Erythroblast (primary cell): ENCODE results near the gene FUOM.

Source experiments
- DNase-seq, 2 experiments: peaks; one replicate each; lab custom pipeline; 2025; lab: John Stamatoyannopoulos, UW
- GATA1 ChIP-seq: IDR thresholded peaks from 2 replicates; pipeline ENCODE4 v1.6.1; 2011; ENCODE audit warnings: low read depth, mild to moderate bottlenecking, control low read depth, low read length, moderate library complexity
- POLR2A ChIP-seq: IDR thresholded peaks from 2 replicates; pipeline ENCODE4 v1.6.1; 2011; ENCODE audit warnings: mild to moderate bottlenecking, low read length

The FUOM gene

DNA sequence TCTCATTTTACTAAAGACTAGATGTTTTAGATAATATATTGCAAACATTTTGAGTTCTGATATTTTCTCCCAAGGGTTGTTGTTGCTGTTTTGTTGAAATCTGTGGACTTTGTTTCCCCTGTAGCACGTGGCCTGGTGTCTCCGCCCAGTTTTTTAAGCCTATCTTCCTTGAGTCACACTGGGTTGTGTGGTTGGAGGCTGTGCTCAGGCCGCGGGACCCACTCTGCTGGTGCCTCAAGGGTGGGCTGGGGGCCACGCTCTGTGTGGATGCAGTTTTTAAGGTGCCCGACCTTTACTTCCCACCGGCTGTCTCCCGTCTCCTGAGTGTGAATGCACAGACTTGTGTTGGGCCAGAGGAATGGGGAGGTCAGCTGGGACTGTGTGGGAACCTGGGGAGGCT, 14.9 kb downstream of the FUOM start:
- TF ChIP-seq POLR2A (no peak), GATA1 (no peak)
- no peak for DNase-seq

DNA sequence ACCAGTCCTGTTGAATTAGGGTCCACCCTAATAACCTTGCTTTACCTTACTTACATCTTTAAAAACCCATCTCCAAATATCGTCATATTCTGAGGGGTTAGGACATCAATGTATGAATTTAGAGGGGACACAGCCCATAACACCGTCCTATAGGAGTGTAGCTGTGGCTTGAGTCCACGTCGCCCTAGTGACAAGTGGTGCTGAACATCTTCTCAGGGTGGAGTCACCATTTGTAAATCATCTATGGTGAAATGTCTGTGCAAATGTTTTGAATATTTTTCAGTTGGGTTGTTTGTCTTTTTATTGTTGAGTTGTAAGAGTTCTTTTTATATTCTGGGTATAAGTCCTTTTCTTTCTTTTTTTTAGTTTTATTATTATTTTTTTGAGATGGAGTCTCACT, 15.8 kb downstream of the FUOM start:
- TF ChIP-seq POLR2A (no peak), GATA1 (no peak)
- no peak for DNase-seq

DNA sequence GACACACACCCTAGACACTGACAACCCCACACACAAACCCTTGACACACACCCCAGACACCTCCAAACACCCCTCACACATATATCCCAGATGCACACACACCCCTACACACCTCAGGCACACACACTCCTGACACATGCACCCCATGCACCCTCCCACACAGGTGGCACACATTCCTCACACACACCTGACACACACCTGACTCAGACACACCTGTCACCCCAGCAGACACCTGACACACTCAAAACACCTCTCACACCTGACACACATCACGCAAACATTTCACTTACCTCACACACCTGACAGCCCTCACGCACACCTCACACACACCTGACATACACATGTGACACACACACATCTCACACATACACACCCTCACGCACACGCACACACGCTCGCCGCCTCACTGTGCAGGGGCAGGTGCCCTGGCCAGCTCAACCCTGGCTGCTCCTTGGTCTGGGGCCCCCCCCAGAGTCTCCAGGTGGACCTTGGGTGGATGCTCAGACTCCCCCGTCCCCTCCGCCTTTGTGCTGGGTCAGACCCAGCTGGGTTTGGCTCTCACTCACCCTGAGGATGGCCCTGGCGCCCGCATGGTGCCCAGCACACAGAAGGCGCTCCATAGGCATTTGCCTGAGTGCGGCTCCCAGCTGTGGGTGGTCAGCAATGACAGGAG, 18.0 kb downstream of the FUOM start:
- DNase-seq = no peak
- TF ChIP-seq GATA1 (no peak), POLR2A (no peak)

- no peak for DNase-seq
- TF ChIP-seq GATA1 = no peak
- TF ChIP-seq POLR2A = no peak
These were observed 19.4 kb downstream of the FUOM start for GRCh38 chr10:133338080-133339071.

- DNase-seq = no peak
- TF ChIP-seq GATA1 (no peak), POLR2A (no peak)
These were observed 20.5 kb downstream of the FUOM start for GRCh38 chr10:133337370-133337725.

DNA sequence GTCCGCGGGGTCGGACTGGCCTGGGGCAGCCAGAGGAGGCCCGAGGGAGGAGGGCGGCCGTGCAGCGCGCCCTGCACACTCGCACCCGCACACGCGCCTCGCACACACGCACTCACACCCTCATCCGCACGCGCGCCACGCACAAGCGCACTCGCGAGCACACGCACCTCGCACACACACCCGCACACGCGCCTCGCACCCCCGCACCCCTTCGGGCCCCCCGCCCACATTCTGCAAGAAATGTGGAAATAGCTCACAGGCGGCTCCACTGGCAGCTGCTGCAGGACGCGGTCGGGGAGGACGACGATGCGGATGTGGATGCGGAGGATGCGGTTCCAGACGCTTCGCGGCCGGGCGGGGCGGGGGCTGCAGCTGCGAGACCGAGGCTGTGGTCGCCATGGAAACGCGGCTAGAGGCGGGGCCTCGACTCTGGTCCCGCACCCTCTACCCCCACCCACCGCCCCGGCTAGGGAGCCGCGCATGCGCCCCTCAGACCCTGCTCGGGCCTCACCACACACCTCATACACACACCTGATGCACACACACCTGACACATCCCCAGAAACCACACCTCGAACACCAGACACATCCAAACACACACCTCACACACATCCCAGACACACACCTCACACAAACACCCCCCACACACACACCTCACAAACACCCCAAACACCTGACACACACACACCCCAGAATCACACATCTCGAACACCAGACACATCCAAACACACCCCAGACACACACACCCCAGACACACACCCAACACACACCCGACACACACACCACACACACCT, 21.0 kb downstream of the FUOM start, which contains the start of gene CALY:
Gene CALY (minus strand): TSS at position 320 of the 793 bp plus-strand sequence. CDS start 7,907 bp downstream, outside the sequence.
- peak; percentile 44 to 65 for DNase-seq
- TF ChIP-seq POLR2A = no peak
- no peak for TF ChIP-seq GATA1

GRCh38 chr10:133336118-133336576, 21.7 kb downstream of the FUOM start:
- DNase-seq = no peak

DNA sequence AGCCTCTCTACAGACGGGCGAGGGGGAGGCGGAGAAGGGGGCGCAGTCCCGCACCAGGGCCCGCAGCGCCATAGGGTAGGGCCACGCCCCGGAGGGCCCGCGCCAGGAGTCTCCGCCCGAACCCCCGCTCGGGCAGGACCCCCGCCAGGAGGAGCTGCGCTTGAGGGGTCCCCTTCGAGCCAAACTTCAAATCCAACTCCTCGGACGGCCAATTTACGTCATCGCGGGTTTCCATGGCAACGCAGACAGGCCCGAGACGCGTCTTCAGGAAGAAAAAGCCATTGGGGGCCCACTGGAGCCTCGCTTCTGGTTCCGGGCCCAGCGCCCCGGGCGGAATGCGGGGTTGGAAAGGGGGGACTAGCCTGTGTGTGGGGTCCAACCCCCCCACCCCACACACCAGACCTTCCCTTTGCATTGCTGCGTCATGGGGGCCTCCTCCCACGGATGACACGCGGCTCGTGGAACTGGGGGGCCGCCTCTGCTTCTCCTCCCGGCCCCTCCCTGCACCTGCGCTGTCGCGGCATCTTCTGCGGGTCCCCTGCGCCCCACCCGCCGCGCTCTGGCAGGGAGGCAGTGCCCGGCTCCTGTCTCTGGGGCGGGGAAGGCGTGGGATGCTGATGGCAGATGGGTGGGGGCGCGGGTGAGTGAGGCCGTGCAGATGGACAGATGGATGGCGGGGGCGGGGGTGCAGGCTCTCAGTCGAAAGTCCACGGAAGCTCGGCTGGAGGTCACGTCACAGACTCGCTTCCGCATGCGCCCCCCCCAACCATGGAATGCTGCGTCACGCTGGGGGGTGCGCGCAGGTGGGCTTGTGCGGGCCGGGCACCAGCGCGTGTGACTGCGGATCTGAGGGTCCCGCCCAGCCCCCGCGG, 22.3 kb downstream of the FUOM start:
- TF ChIP-seq GATA1 (no peak), POLR2A (no peak)
- peak; percentile 66 to 70 for DNase-seq

More at GRCh38 chr10:133336118-133336576, 21.7 kb downstream of the FUOM start:
- TF ChIP-seq GATA1 (no peak), POLR2A (no peak)

GRCh38 chr10:133334503-133335245, 23.1 kb downstream of the FUOM start:
- DNase-seq = no peak
- TF ChIP-seq POLR2A (no peak), GATA1 (no peak)

DNA sequence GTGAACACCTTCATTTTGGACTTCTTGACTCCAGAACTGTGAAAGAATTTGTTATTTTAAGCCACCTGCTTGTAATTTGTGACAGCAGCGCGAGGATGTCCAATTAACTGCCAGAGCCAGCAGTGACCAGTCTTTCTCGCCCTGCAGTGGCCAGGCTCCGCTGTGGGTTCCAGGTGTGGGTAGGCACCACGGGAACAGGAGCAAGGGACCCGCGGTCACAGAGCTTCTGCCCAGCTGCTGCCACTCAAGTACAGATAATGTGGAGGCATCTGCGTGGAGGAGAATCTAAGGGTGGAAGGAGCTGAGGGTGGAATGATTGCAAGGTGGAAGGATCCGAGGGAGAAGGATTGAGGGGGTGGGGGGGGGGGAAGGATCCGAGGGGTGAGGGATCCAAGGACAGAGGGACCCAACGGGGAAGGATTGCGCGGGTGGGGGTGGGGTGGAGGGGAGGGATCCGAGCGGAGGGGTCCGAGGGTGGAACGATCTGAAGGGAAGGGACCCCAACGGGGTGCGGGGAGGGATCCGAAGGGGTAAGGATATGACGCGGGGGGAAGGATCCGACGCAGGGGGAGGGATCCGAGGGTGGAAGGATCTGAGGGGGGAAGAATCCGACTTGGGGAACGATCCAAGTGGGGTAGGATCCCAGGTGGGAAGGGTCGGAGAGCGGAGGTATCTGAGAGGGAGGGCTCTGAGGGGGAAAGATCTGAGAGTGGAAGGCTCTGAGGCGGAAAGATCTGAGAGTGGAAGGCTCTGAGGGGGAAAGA, 24.7 kb downstream of the FUOM start:
- no peak for DNase-seq
- no peak for TF ChIP-seq GATA1
- no peak for TF ChIP-seq POLR2A

GRCh38 chr10:133329491-133330202, 28.2 kb downstream of the FUOM start:
- peak; percentile 78 to 88 for DNase-seq
- no peak for TF ChIP-seq GATA1
